Naive B cell (primary cell): Measurements from ENCODE around the gene MCUB. TPM values are rescaled to one million over a fixed set of nuclear protein-coding genes. Genes with fewer than 3 reads are reported as not detected.
A peak's percentile ranks its signal among the peaks of the same experiment; 100 is the strongest.
"Not testable (repeated sequence)": the region's sequence is repeated elsewhere in the genome, so short reads cannot be mapped to it uniquely, and the experiment has no call there.

Experiments
- ATAC-seq, 2 donors: fragments of 150-1000 bp; cut with Tn5 transposase; 2 replicates each; pipeline ENCODE4 v1.10.0; 2021; ENCODE audit warnings: low read depth in 2 of 2, mild to moderate bottlenecking in 2 of 2, moderate library complexity in 2 of 2
- DNase-seq: peaks from one replicate; pipeline ENCODE4 v3.0.0; 2022
- H3K27ac Mint-ChIP-seq, 6 donors: one replicate each; pipeline ENCODE4 v1.8.0; 2020 to 2022; ENCODE audit warnings: mild to moderate bottlenecking in 6 of 6, mixed read lengths in 6 of 6, moderate library complexity in 5 of 6, inconsistent platforms in 2 of 6
- H3K27me3 Mint-ChIP-seq, 3 donors: one replicate each; pipeline ENCODE4 v1.8.0; 2021 to 2022; ENCODE audit warnings: mixed read lengths in 3 of 3, mild to moderate bottlenecking in 1 of 3
- H3K36me3 Mint-ChIP-seq, 2 donors: one replicate each; pipeline ENCODE4 v1.8.0; 2020 to 2022; ENCODE audit warnings: mixed read lengths in 2 of 2, inconsistent platforms in 1 of 2, mild to moderate bottlenecking in 1 of 2
- H3K4me1 Mint-ChIP-seq, 3 donors: one replicate each; pipeline ENCODE4 v1.8.0; 2020 to 2022; ENCODE audit warnings: mixed read lengths in 3 of 3, inconsistent platforms in 1 of 3, mild to moderate bottlenecking in 1 of 3, moderate library complexity in 1 of 3
- H3K4me3 Mint-ChIP-seq, 8 donors: one replicate each; pipeline ENCODE4 v1.8.0; 2020 to 2022; ENCODE audit warnings: mild to moderate bottlenecking in 8 of 8, mixed read lengths in 8 of 8, moderate library complexity in 8 of 8, inconsistent platforms in 2 of 8
- H3K9me3 Mint-ChIP-seq, 7 donors: one replicate each; pipeline ENCODE4 v1.8.0; 2020 to 2022; ENCODE audit warnings: mixed read lengths in 7 of 7, mild to moderate bottlenecking in 5 of 7, inconsistent platforms in 2 of 7, moderate library complexity in 1 of 7
- polyA plus RNA-seq, 6 donors: library from polyadenylated mRNA; unstranded; fragments of 300-500 nt; fragmentation: Illumina TruSeq; gene quantifications; one replicate each; pipeline ENCODE4 v1.2.3, GENCODE V29; 2021; ENCODE audit warnings: low read depth in 6 of 6

MCUB gene
- polyA plus RNA-seq = 100 to 1,000 TPM; 118 to 213 (median 145) TPM

- H3K36me3 Mint-ChIP-seq = no peaks in the 10 kb centered on the region
- H3K27me3 Mint-ChIP-seq = no peaks in the 10 kb centered on the region
- peak within 1 kb of the TSS; percentile 81 to 99 (median 92) for H3K27ac Mint-ChIP-seq
- ATAC-seq = peak; percentile 83 to 84
- H3K4me3 Mint-ChIP-seq = peak within 1 kb of the TSS; percentile 81 to 99 (median 98)
- peaks cover 0 to 4% (median 0%) of the 10 kb centered on the region in 7 donors for H3K9me3 Mint-ChIP-seq
- H3K4me1 Mint-ChIP-seq = peaks cover 28 to 54% (median 53%) of the 10 kb centered on the region in 3 donors
- peak; percentile 81 for DNase-seq
These were observed at the start of gene MCUB for GRCh38 chr4:109559983-109560686. Gene MCUB (plus strand): TSS chr4:109560246. CDS start chr4:109560338, 92 bp downstream.

GRCh38 chr4:109510687-109511086 lies 49.4 kb upstream of the MCUB start:
- Mint-ChIP-seq H3K4me1 (no peaks in the 10 kb centered on the region), H3K36me3 (peaks cover 10 to 19% of the 10 kb centered on the region in 2 donors), H3K27ac (peak overlapping the region in 1 of 6 donors; percentile 54), H3K27me3 (no peaks in the 10 kb centered on the region), H3K9me3 (no peaks in the 10 kb centered on the region), H3K4me3 (no peak overlapping the region)
- DNase-seq = no peak
- no peak for ATAC-seq

- Mint-ChIP-seq H3K4me3 (no peak overlapping the region), H3K9me3 (no peaks in the 10 kb centered on the region), H3K27me3 (no peaks in the 10 kb centered on the region), H3K27ac (no peak overlapping the region), H3K4me1 (no peaks in the 10 kb centered on the region), H3K36me3 (peaks cover 10 to 19% of the 10 kb centered on the region in 2 donors)
- DNase-seq (no peak), ATAC-seq (no peak)
These were observed 48.6 kb upstream of the MCUB start for GRCh38 chr4:109511414-109511813.

GRCh38 chr4:109513368-109513767 lies 46.7 kb upstream of the MCUB start:
- H3K36me3 Mint-ChIP-seq = peaks cover 10 to 22% of the 10 kb centered on the region in 2 donors
- H3K9me3 Mint-ChIP-seq, H3K27me3 Mint-ChIP-seq, ATAC-seq, H3K27ac Mint-ChIP-seq, H3K4me1 Mint-ChIP-seq, DNase-seq, H3K4me3 Mint-ChIP-seq: not testable (repeated sequence)

GRCh38 chr4:109532182-109532581 lies 27.9 kb upstream of the MCUB start:
- no peak overlapping the region for H3K27ac Mint-ChIP-seq

GRCh38 chr4:109545401-109545800 lies 14.6 kb upstream of the MCUB start:
- Mint-ChIP-seq H3K27me3 (no peaks in the 10 kb centered on the region), H3K27ac (peak overlapping the region in 2 of 6 donors; percentile 7 to 60), H3K4me3 (no peak overlapping the region), H3K36me3 (peaks cover 18 to 20% of the 10 kb centered on the region in 2 donors), H3K9me3 (peaks cover 0 to 4% (median 0%) of the 10 kb centered on the region in 7 donors), H3K4me1 (peaks cover 7 to 22% (median 13%) of the 10 kb centered on the region in 3 donors)
- DNase-seq = no peak
- no peak for ATAC-seq

More at GRCh38 chr4:109532182-109532581, 27.9 kb upstream of the MCUB start:
- H3K4me3 Mint-ChIP-seq = no peak overlapping the region
- H3K9me3 Mint-ChIP-seq = no peaks in the 10 kb centered on the region
- peaks cover 14 to 38% of the 10 kb centered on the region in 2 donors for H3K36me3 Mint-ChIP-seq
- no peaks in the 10 kb centered on the region for H3K27me3 Mint-ChIP-seq
- no peak for ATAC-seq
- no peaks in the 10 kb centered on the region for H3K4me1 Mint-ChIP-seq
- DNase-seq = no peak

GRCh38 chr4:109547394-109547793 lies 12.7 kb upstream of the MCUB start:
- H3K27ac Mint-ChIP-seq = peak overlapping the region in 2 of 6 donors; percentile 35 to 61
- no peaks in the 10 kb centered on the region for H3K27me3 Mint-ChIP-seq
- peaks cover 14 to 17% of the 10 kb centered on the region in 2 donors for H3K36me3 Mint-ChIP-seq
- H3K4me1 Mint-ChIP-seq = peaks cover 7 to 22% (median 13%) of the 10 kb centered on the region in 3 donors
- H3K4me3 Mint-ChIP-seq = no peak overlapping the region
- DNase-seq (no peak), ATAC-seq (no peak)
- H3K9me3 Mint-ChIP-seq = peaks cover 0 to 4% (median 0%) of the 10 kb centered on the region in 7 donors

- Mint-ChIP-seq H3K9me3 (peaks cover 0 to 4% (median 0%) of the 10 kb centered on the region in 7 donors), H3K27ac (peak overlapping the region in 4 of 6 donors; percentile 10 to 65 (median 49)), H3K4me1 (peaks cover 7 to 22% (median 11%) of the 10 kb centered on the region in 3 donors), H3K36me3 (peaks cover 7 to 10% of the 10 kb centered on the region in 2 donors), H3K4me3 (no peak overlapping the region), H3K27me3 (no peaks in the 10 kb centered on the region)
- DNase-seq (no peak), ATAC-seq (peak; percentile 27 to 48)
These were observed 11.4 kb upstream of the MCUB start for GRCh38 chr4:109548655-109549054.

GRCh38 chr4:109552237-109552636 lies 7.8 kb upstream of the MCUB start:
- peaks cover 0 to 4% (median 0%) of the 10 kb centered on the region in 7 donors for H3K9me3 Mint-ChIP-seq
- no peak overlapping the region for H3K4me3 Mint-ChIP-seq
- no peaks in the 10 kb centered on the region for H3K27me3 Mint-ChIP-seq
- peaks cover 15 to 28% (median 25%) of the 10 kb centered on the region in 3 donors for H3K4me1 Mint-ChIP-seq
- DNase-seq (no peak), ATAC-seq (no peak)
- H3K36me3 Mint-ChIP-seq = peaks cover 7 to 10% of the 10 kb centered on the region in 2 donors
- H3K27ac Mint-ChIP-seq = peak overlapping the region in 1 of 6 donors; percentile 59

GRCh38 chr4:109553130-109553529 lies 6.9 kb upstream of the MCUB start:
- no peak overlapping the region for H3K4me3 Mint-ChIP-seq
- peaks cover 11 to 28% (median 18%) of the 10 kb centered on the region in 3 donors for H3K4me1 Mint-ChIP-seq
- H3K27ac Mint-ChIP-seq = peak overlapping the region in 1 of 6 donors; percentile 29
- DNase-seq (no peak), ATAC-seq (no peak)
- H3K9me3 Mint-ChIP-seq = peaks cover 0 to 4% (median 0%) of the 10 kb centered on the region in 7 donors
- H3K36me3 Mint-ChIP-seq = peaks cover 4 to 7% of the 10 kb centered on the region in 2 donors
- H3K27me3 Mint-ChIP-seq = no peaks in the 10 kb centered on the region

- no peaks in the 10 kb centered on the region for H3K27me3 Mint-ChIP-seq
- ATAC-seq = no peak
- H3K4me1 Mint-ChIP-seq = peaks cover 4 to 27% (median 16%) of the 10 kb centered on the region in 3 donors
- DNase-seq = no peak
- peak overlapping the region in 1 of 8 donors; percentile 13 for H3K4me3 Mint-ChIP-seq
- peaks cover 0 to 4% (median 0%) of the 10 kb centered on the region in 7 donors for H3K9me3 Mint-ChIP-seq
- H3K27ac Mint-ChIP-seq = peak overlapping the region in 1 of 6 donors; percentile 9
- peaks cover 0 to 1% of the 10 kb centered on the region in 2 donors for H3K36me3 Mint-ChIP-seq
These were observed 5.1 kb upstream of the MCUB start for GRCh38 chr4:109554971-109555370.

GRCh38 chr4:109557433-109557832 lies 2.6 kb upstream of the MCUB start:
- H3K4me1 Mint-ChIP-seq = peaks cover 9 to 37% (median 32%) of the 10 kb centered on the region in 3 donors
- peaks cover 0 to 4% (median 0%) of the 10 kb centered on the region in 7 donors for H3K9me3 Mint-ChIP-seq
- DNase-seq = no peak
- H3K27me3 Mint-ChIP-seq = no peaks in the 10 kb centered on the region
- H3K4me3 Mint-ChIP-seq = peak overlapping the region in 1 of 8 donors; percentile 83
- H3K36me3 Mint-ChIP-seq = no peaks in the 10 kb centered on the region
- no peak for ATAC-seq
- no peak overlapping the region for H3K27ac Mint-ChIP-seq

- H3K36me3 Mint-ChIP-seq = not testable (repeated sequence)
These were observed 2.0 kb upstream of the MCUB start for GRCh38 chr4:109558095-109558494.

GRCh38 chr4:109559625-109559982 lies 442 bp upstream of the MCUB start:
- H3K4me3 Mint-ChIP-seq = peak overlapping the region; percentile 81 to 98 (median 95)
- H3K9me3 Mint-ChIP-seq = peaks cover 0 to 4% (median 0%) of the 10 kb centered on the region in 7 donors
- DNase-seq (no peak), ATAC-seq (peak; percentile 20 to 27)
- peaks cover 24 to 55% (median 50%) of the 10 kb centered on the region in 3 donors for H3K4me1 Mint-ChIP-seq
- H3K36me3 Mint-ChIP-seq = no peaks in the 10 kb centered on the region
- H3K27me3 Mint-ChIP-seq = no peaks in the 10 kb centered on the region
- peak overlapping the region; percentile 41 to 94 (median 85) for H3K27ac Mint-ChIP-seq

More at GRCh38 chr4:109558095-109558494, 2.0 kb upstream of the MCUB start:
- not testable (repeated sequence) for H3K9me3 Mint-ChIP-seq, ATAC-seq, DNase-seq, H3K27me3 Mint-ChIP-seq
- H3K4me1 Mint-ChIP-seq = peaks cover 16 to 43% (median 39%) of the 10 kb centered on the region in 3 donors
- peak overlapping the region in 5 of 8 donors; percentile 47 to 98 (median 65) for H3K4me3 Mint-ChIP-seq
- H3K27ac Mint-ChIP-seq = peak overlapping the region in 1 of 6 donors; percentile 92
